Testis (tissue), 2 donors: ENCODE data around the gene C13orf42.

Experiments used
- POLR2A ChIP-seq: fragments of 450-650 bp; IDR thresholded peaks from one replicate; pipeline ENCODE4 v1.6.1; 2017; ENCODE audit warnings: antibody characterized with exemption, mild to moderate bottlenecking, moderate library complexity
- TF ChIP-seq, protein P1 (sequence below), 3 experiments: fragments of 450-650 bp in 2 of 3; fragments of 200-600 bp in 1 of 3; sonication (generic) in 1 of 3; IDR thresholded peaks; one replicate each; pipeline ENCODE4 v1.5.1; 2016 to 2019; ENCODE audit warnings: antibody characterized with exemption in 3 of 3, mild to moderate bottlenecking in 2 of 3, moderate library complexity in 1 of 3

GRCh38 chr13:51156648-51157047, 45.6 kb upstream of the C13orf42 start:
- TF ChIP-seq, protein P1, sequence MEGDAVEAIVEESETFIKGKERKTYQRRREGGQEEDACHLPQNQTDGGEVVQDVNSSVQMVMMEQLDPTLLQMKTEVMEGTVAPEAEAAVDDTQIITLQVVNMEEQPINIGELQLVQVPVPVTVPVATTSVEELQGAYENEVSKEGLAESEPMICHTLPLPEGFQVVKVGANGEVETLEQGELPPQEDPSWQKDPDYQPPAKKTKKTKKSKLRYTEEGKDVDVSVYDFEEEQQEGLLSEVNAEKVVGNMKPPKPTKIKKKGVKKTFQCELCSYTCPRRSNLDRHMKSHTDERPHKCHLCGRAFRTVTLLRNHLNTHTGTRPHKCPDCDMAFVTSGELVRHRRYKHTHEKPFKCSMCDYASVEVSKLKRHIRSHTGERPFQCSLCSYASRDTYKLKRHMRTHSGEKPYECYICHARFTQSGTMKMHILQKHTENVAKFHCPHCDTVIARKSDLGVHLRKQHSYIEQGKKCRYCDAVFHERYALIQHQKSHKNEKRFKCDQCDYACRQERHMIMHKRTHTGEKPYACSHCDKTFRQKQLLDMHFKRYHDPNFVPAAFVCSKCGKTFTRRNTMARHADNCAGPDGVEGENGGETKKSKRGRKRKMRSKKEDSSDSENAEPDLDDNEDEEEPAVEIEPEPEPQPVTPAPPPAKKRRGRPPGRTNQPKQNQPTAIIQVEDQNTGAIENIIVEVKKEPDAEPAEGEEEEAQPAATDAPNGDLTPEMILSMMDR (IDR thresholded peaks at IDR 0.05): no peak
- no peak for TF ChIP-seq POLR2A
